Measurements from ENCODE around the gene EVC. TPM values are rescaled to one million over a fixed set of nuclear protein-coding genes. Genes with fewer than 3 reads are reported as not detected.
"Not testable (repeated sequence)": the region's sequence is repeated elsewhere in the genome, so short reads cannot be mapped to it uniquely, and the experiment has no call there.

EVC gene
- total and polyA plus RNA-seq, 2 donors (not counting 1 experiment from before 2014, with no cell fraction given): 4.9 to 39.0 TPM

- no peaks in the 10 kb centered on the region for H3K79me2 ChIP-seq (ENCODE audit: control insufficient read depth, insufficient read depth, low read length)
Measured at GRCh38 chr4:5854929-5855328, 143.9 kb downstream of the EVC start.

GRCh38 chr4:5856362-5856761 lies 145.4 kb downstream of the EVC start:
- not testable (repeated sequence) for H3K27ac ChIP-seq (ENCODE audit: insufficient read depth, low read length); H3K9me3 ChIP-seq (ENCODE audit: control insufficient read depth, insufficient read depth, low read depth, low read length); H4K20me1 ChIP-seq (ENCODE audit: control insufficient read depth, extremely low read depth, insufficient read depth, low read length); H3K36me3 ChIP-seq (ENCODE audit: control insufficient read depth, insufficient read depth, low read length); H3K79me2 ChIP-seq (ENCODE audit: control insufficient read depth, insufficient read depth, low read length); H3K4me1 ChIP-seq (ENCODE audit: control insufficient read depth, extremely low read depth, insufficient read depth, low read length); DNase-seq (ENCODE audit: low read depth in 2 of 2); H3K9ac ChIP-seq (ENCODE audit: insufficient read depth, low read length); H2AFZ ChIP-seq (ENCODE audit: low read length); H3K4me3 ChIP-seq (replicated peaks in 1 of 4; ENCODE audit: control extremely low read depth in 1 of 4, insufficient read depth in 1 of 4, low read depth in 3 of 4, low read length in 4 of 4); H3K27me3 ChIP-seq (ENCODE audit: control insufficient read depth, insufficient read depth, low read length); H3K4me2 ChIP-seq (ENCODE audit: extremely low read depth, insufficient read depth, low read length)

More at GRCh38 chr4:5854929-5855328, 143.9 kb downstream of the EVC start:
- no peaks in the 10 kb centered on the region for H3K4me1 ChIP-seq (ENCODE audit: control insufficient read depth, extremely low read depth, insufficient read depth, low read length)
- no peaks in the 10 kb centered on the region for H3K9me3 ChIP-seq (ENCODE audit: control insufficient read depth, insufficient read depth, low read depth, low read length)
- no peaks in the 10 kb centered on the region for H4K20me1 ChIP-seq (ENCODE audit: control insufficient read depth, extremely low read depth, insufficient read depth, low read length)
- no peak overlapping the region for H2AFZ ChIP-seq (ENCODE audit: low read length)
- H3K27ac ChIP-seq (ENCODE audit: insufficient read depth, low read length): no peak overlapping the region
- no peak overlapping the region for H3K4me2 ChIP-seq (ENCODE audit: extremely low read depth, insufficient read depth, low read length)
- H3K27me3 ChIP-seq (ENCODE audit: control insufficient read depth, insufficient read depth, low read length): no peaks in the 10 kb centered on the region
- no peak overlapping the region for H3K4me3 ChIP-seq (replicated peaks in 1 of 4; ENCODE audit: control extremely low read depth in 1 of 4, insufficient read depth in 1 of 4, low read depth in 3 of 4, low read length in 4 of 4)
- no peak for DNase-seq (ENCODE audit: low read depth in 2 of 2)
- H3K36me3 ChIP-seq (ENCODE audit: control insufficient read depth, insufficient read depth, low read length): no peaks in the 10 kb centered on the region
- no peak for TF ChIP-seq EZH2 (IDR thresholded peaks at IDR 0.05; ENCODE audit: low read length, missing control alignments)
- no peak for TF ChIP-seq CTCF (conservative IDR thresholded peaks at IDR 0.05 in 1 of 2, IDR thresholded peaks at IDR 0.05 in 1 of 2; ENCODE audit: low read depth in 1 of 2, low read length in 2 of 2)
- H3K9ac ChIP-seq (ENCODE audit: insufficient read depth, low read length): no peak overlapping the region

- Histone ChIP-seq H3K4me3 (replicated peaks in 1 of 4; ENCODE audit: control extremely low read depth in 1 of 4, insufficient read depth in 1 of 4, low read depth in 3 of 4, low read length in 4 of 4) (no peak overlapping the region), H4K20me1 (ENCODE audit: control insufficient read depth, extremely low read depth, insufficient read depth, low read length) (no peaks in the 10 kb centered on the region), H3K4me2 (ENCODE audit: extremely low read depth, insufficient read depth, low read length) (no peak overlapping the region), H3K79me2 (ENCODE audit: control insufficient read depth, insufficient read depth, low read length) (no peaks in the 10 kb centered on the region), H3K27ac (ENCODE audit: insufficient read depth, low read length) (no peak overlapping the region), H3K4me1 (ENCODE audit: control insufficient read depth, extremely low read depth, insufficient read depth, low read length) (no peaks in the 10 kb centered on the region), H3K9ac (ENCODE audit: insufficient read depth, low read length) (no peak overlapping the region), H3K27me3 (ENCODE audit: control insufficient read depth, insufficient read depth, low read length) (no peaks in the 10 kb centered on the region), H3K36me3 (ENCODE audit: control insufficient read depth, insufficient read depth, low read length) (no peaks in the 10 kb centered on the region), H2AFZ (ENCODE audit: low read length) (no peak overlapping the region), H3K9me3 (ENCODE audit: control insufficient read depth, insufficient read depth, low read depth, low read length) (no peaks in the 10 kb centered on the region)
- TF ChIP-seq EZH2 (IDR thresholded peaks at IDR 0.05; ENCODE audit: low read length, missing control alignments): no peak
- no peak for TF ChIP-seq CTCF (conservative IDR thresholded peaks at IDR 0.05 in 1 of 2, IDR thresholded peaks at IDR 0.05 in 1 of 2; ENCODE audit: low read depth in 1 of 2, low read length in 2 of 2)
- no peak for DNase-seq (ENCODE audit: low read depth in 2 of 2)
Measured at GRCh38 chr4:5857199-5857598, 146.2 kb downstream of the EVC start.

All from fibroblast of lung (primary cell).